HG02610 (cell line): Measurements from ENCODE around the gene CAMK1D.
"Not testable (repeated sequence)": the region's sequence is repeated elsewhere in the genome, so short reads cannot be mapped to it uniquely, and the experiment has no call there.

Source experiments
- ATAC-seq: cut with Tn5 transposase; IDR thresholded peaks from one replicate; pipeline ENCODE4 v1.9.1; 2021; ENCODE audit warnings: mild to moderate bottlenecking, moderate library complexity; ENCODE audit not compliant: unreplicated experiment

Gene CAMK1D

DNA sequence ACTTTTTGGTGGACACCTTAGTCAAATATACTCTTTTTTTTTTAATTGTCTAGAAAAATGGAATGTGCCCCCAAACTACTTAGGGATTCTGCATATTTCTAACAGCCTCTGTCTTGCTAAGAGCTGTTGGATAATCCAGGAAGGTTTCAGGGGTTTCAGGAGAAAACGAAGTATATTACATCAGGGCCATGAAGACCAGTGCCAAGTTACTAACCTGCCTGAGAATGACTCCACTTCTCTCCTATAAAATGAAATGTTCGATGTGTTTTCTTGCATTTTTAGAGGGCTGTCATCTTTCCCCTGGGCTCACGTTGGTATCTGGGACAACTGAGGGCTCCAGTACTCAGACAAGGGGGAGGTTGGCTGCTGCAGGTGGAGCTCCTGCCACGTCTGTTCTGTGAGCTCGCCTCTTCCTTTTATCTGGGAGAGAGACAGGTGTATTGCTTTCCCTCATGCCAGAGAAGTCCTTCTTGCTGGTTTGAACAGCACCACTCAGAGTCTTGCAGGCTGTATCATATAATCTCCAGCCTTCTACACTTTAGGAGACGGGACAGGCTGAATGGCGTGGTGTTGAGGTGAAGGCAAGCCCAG lies 71.3 kb downstream of the CAMK1D start:
- no peak for ATAC-seq

DNA sequence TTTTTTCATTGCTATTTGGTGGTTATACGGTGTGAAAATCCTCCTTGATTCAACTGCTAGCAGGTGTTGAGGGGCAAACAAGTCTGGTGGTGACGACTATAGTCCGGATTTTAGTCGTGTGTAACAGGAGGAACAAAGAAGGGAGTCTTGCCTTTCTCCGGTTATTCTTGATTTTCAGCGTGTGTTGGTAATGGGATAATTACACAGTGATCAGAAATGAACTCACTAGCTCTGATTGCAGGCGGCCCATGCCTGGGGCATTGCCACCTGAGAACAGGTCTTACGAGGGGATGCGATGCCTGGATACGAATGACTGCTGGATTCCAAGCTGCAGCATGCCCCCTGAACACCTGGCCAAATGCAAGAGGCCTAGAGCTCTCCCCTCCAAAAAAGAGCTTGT lies 72.8 kb downstream of the CAMK1D start:
- no peak for ATAC-seq

DNA sequence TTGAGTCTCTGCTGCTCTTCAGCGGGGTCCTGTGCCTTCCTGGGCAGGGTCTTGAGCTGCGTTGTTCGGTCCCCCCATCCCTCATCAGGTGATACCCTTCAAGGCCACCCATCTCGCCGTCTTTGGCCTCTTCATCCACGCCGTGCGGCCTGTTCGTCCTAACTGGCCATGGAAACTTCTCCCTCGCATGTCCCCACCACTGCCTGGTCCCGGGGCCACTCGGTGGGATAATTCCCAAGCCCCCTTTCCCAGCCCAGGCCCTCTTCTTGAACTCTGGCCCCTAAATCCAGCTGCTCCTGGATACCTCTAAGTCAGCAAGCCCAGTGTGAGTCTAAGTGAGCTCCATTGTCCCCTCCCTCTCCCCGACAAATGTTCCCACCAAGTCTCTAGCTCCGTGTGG lies 74.5 kb downstream of the CAMK1D start:
- ATAC-seq, result no peak

DNA sequence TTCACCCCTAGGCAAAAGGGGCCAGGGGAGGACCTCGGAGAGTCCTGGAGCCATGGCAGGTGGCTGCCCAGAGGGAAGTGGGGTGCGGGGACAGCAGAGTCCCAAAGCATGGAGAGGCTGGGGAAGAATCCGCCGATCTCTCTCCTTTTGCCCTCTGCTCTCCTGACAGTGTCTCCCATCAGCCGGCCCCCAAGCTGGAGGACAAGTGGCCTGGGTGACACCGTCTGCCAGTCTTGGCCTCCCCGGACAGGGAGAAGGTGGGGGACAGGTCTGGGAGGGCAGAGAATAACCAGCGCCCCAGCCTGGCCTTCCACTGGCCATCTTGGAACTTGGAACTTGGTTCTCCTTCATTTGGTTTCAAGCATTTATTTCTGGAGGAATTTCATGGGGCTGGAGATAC lies 77.9 kb downstream of the CAMK1D start:
- ATAC-seq, result no peak

DNA sequence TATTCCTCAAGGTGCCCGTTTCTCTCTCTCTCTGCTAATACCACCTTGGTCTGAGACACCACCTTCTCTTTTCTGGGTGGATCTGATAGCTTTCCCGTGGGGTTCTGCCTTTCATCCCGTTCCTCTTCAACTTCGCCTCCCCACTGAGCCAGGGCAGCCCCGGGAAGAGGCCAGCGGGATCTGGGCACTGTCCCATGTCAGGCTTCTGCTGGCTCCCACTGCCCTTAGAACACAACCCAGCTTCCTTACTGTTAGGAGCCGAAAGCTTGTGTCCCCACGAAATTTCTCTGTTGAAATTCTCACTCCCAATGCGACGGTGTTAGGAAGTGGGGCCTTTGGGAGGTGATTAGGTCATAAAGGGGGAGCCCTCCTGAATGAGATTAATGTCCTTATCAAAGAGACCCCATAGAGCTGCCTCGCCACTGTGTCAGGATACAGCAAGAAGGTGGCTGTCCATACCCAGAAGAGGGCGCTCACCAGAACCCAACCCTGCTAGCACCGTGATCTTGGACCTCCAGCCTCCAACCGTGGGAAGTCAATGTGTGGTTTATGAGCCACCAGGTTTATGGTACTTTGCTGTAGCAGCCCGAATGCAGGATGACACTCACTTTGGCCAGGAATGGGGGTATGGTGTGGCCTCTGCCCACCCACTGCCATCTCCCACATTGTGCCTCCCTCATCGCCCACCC lies 79.2 kb downstream of the CAMK1D start:
- no peak for ATAC-seq

DNA sequence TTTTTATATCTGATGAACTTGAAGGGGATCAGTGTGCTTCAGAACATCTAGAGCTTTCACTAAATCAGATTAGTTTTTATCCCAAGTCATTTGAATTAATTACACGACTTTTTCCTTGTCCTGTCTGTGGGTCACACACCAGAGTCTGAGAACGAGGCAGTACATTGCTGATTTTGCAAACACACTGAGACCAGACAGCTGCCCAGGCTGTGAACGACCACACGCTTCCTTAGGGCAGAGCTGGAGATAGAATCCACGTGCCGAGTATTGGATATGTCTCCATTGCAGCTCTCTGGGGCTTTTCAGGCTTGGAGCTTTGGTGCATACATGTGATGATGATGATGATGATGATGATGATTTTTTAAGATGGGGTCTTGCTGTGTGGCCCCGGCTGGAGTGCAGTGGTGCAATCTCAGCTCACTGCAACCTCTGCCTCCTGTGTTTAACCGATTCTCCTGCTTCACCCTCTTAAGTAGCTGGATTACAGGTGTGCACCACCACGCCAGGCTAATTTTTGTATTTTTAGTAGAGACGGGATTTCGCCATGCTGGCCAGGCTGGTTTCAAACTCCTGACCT lies 81.1 kb downstream of the CAMK1D start:
- ATAC-seq, result no peak

DNA sequence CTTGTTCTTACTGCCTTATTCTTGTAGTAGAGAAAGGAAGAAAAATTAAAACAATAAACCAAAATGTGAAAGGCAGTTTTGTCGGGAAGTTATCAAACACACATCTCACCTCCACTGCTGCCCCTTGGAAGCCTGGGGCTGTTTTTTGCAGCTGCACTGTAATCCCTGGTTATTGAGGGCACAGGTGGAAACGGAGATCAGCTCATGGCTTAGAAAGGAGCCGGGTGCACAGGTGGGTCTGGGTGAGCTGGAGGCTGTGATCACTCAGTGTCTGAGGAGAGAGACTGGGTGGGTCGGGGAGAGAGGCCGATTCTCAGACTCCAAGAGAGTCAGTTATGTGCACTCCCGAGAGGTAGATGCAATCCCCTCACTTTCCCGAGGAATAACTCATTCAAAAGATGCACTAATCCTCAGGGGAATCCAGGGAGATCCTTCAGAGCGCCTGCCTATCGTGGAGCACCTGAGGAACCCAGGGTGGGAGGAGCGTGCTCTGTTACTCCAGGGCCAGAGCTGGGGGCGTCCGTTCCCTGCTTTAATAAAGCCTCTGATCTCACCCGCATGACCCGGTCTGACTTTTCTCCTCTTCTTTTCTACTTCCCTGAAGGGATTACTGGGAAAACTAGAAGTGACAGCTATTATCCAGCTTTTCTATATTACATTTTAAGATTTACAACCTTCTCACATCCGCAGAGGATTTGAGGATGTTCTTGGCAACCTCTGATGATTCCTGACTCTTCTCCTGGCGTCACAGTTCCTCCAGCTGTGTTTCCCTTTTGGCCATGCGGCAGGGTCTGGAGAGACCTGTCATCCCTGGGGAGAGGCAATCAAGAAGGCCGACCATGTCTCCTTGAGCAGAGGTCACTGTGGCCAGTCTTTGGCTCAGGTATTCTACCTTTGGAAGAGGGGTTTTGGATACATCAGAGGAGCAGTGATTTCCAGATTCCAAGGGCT lies 82.1 kb downstream of the CAMK1D start:
- no peak for ATAC-seq

DNA sequence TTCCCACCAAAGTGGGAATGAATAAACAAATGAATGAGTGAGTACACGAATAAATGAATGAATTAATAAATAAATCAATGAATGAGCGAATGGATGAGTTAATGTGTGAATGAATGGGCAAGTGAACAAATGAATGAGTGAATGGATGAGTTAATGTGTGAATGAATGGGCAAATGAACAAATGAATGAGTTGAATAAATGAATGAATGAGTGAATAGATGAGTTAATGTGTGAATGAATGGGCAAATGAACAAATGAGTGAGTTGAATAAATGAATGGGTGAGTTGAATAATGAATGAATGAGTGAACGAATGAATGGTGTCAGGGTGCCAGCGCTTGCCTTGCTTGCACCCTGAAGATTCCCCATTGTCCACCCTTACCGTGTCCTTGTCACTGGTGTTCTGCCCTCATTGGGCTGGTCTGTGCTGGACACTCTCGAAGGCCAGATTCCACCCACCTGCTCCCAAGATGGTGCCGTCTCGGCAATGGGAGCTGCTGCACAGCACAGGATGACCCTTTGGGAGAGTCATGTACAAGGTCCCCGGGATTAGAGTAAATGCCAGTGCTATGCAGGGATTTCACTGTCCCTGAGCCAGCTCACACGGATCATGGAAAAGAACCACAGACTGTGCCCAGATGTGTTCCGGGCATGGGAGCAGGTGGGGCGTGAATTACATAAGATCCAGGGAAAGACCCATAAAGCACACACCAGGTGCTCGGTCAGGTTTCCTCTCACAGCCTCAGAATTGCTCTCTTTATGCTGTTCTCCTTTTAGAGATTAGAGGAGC lies 83.2 kb downstream of the CAMK1D start:
- ATAC-seq, result no peak

DNA sequence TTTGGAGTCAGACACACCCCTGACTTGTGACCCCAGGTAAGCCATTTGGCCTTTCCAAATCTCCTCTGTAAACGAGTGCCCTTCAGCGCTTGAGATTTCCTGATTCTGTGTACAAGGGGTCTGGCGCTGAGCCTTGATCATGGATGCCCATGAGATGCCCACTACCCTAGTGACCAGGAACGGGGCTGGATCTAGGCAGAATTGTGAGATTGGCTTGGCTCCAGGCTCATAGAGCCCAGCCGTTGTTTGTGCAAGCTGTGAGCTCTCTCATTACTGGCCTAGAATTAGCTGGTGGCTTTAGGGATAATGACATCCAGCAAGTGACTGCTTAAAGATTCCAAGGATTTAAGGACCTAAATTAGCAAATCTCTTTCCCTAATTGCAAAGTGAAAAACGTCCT lies 84.9 kb downstream of the CAMK1D start:
- no peak for ATAC-seq

DNA sequence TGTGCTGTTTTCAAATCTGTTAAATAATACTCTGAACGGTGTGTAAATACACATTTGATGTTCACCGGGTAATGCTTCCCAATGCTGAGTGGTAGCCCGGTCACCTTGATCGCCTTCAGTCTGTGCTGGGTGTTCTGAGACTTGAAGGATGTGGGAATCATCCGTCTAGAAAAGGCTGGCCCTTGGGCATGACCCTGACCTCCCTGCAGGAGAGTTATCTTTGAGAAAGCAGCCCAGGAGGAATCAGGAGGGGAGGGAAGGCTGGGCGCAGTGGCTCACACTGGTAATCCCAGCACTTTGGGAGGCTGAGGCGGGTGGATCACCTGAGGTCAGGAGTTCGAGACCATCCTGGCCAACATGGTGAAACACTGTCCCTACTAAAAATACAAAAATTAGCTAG lies 85.3 kb downstream of the CAMK1D start:
- ATAC-seq, result not testable (repeated sequence)

DNA sequence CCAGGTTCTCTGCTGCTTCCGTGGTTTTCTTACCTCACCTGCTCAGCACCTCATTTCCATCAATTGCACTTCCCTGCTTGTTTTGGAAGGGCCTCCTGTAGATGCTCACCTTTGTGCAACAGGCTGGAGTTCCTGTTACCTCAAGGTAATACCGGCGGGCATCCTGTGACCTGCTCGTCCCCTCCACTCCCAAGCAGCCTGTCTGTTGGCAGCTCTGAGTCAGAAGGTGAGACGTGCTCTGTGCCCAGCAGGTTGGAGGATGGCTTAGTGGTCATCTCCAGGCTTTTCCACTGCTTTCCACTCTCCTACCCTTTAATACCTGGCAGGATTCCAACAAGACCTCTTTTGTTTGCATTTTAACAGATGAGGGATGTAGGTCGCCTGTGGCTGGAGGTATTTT lies 86.0 kb downstream of the CAMK1D start:
- no peak for ATAC-seq

DNA sequence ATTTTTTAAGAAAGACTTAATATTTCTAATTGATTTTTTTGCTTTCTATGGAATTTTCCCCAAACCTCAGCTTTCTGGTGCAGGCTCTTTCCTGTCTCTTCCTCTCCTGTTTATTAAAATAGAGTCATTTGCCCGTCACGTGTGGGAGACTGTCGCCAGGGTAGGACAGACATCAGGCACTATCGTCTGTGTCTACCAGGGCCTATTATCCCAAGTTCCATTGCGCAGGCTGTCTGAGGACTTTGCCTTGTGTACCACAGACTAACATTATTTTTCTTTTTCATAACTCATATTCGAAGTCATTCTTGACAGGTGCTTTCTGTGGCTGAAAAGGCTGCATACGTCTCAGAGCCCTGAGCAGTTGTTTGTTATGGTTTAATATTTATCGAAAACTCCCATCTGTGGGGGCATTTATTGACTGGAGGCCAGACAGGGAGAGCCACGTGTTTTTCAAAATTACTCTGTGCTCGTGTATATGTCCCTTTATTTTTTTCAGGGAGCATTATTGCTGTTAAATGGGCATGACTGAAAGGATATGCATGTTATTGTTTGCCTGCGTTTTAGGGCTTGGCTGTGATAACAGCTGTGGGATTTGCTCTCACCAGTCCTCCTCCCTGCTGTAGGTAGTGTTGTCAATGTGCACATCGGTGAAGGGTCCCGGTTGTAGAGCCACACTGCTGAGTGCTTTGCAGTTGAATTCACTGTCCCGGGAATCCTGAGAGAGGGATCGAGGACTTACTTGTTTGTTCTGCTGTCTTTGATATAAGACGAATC lies 89.8 kb downstream of the CAMK1D start:
- ATAC-seq, result no peak

DNA sequence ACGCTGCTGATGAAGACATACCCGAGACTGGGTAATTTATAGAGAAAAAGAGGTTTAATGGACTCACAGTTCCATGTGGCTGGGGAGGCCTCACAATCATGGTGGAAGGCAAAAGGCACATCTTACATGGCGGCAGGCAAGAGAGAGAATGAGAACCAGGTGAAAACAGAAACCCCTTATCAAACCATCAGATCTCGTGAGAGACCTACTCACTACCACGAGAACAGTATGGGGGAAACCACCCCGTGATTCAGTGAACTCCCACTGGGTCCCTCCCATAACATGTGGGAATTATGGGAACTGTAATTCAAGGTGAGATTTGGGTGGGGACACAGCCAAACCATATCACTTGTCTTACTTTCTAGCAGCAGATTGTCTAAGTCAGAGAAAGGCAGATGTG lies 90.4 kb downstream of the CAMK1D start:
- not testable (repeated sequence) for ATAC-seq

DNA sequence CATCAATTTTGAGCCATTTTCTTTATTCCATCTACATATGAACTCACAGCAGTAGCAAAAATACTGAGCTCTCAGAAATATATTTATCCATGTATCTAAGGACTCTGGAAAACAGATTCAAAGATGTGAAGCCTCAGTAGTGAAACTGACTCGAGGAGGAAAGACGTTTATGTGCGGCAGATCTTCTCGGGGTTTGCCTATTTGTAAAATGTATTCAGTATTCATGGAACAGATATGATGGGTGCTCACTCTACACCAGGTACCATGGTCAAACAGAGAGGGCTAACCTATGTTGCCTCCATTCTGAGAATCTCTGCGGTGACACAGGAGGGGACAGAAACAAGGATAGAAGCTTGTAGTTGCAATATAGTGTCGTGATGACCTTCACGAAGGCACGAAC lies 93.7 kb downstream of the CAMK1D start:
- no peak for ATAC-seq

DNA sequence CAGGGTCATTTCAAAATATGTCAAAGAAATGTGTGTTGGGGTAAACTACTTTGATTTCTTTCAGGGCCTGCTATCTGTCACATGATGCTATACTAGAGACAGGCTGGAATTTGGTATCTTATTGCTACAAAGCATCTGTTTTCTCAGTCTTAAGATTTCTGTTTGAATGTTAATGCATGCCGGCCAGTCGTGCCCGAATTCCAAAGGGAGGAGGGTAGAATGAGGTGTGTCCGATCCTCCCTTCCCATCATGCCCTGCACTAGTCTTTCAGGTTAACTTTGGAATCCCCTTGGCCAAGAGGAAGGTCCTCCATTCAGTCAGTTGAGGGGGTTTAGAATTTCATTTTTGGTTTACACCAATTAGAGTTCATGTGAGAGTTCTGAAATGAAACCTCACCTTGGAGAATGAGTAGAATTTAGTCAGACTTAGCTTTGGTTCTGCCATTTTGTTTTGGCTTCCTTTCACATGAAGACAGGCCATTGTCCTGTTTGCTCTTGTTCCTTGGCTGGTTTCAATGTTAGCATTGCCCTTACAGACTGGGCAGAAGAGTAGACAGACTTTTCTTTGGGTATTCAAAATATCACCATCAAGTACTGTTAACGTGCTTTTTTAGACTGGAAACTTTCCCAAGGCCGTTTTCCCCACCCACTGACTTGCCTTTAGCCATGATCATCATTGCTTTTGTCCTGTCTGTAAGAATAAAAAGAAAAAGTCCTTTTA lies 95.8 kb downstream of the CAMK1D start:
- ATAC-seq, result no peak

DNA sequence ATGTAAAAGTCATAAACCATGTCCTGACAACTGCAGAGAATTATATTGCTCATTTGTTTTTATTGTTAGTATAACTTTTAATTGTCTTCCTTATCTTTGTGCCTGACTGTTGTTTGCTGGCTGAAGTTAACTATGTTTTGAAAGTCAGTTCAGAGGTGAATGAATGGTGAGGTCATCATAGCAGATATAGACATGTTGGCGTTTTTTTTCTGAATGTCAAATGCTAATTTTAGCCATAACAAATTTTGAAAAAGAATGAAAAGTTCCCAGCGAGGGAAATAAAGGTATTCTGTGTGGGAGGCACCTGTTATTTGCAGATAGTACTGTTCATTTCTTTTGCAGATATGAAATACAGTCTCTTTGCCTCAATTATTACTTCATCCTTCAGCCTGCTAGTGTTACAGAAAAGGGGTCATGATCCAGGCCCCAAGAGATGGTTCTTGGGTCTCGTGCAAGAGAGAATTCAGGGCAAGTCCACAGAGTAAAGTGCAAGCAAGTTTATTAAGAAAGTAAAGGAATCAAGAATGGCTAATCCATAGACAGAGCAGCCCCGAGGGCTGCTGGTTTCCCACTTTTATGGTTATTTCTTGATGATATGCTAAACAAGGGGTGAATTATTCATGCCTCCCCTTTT lies 96.5 kb downstream of the CAMK1D start:
- ATAC-seq, result no peak

DNA sequence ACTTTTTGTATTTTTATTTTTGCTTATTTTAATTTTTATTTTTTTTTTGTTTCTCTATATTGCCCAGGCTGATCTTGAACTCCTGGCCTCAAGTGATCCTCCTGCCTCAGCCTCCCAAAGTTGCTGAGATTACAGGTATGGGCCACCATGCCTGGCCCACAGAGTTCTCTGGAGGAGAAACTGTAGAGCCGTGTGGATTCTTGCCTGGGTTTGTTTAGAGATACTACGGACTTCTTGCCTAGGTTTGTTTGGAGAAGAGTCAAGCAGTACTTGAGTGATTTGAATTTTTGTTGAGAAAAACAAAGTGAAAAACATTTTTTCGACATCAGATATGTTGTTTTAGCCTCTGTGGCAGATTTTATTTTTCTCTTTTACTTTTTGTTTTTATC lies 99.0 kb downstream of the CAMK1D start:
- ATAC-seq, result no peak

DNA sequence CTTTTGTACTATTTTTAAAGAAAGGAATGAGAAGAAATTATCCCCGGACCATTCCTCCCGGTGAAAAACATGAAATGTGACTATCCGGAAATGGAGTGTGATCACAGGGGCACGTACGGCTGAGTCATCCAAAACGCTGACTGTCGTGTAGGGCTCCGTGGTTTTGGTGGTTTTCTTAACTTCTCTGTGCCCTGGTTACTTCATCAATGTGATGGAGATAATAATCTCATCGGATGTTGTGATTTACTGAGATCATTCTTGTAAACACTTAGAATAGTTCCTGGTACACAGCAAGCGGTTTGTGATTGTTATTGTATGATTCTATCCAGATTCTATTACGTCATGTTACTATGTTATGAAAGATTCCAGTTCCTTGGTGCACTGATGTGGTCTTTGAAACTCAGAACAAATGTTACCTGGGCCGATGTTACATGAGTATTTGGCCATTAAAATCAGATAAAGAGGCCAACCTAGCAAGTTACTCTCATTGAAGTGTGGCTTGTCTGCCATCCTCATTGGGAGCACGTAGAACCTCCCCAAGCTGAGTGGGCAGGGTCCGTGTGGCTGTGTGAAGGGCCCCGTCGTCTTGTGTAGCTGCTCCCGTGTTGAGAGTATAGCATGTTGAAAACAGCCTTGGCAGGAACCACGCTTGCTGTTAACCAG lies 99.5 kb downstream of the CAMK1D start:
- peak; percentile 87 for ATAC-seq
